ENCODE results near the gene TAL1. TPM values are rescaled to one million over a fixed set of nuclear protein-coding genes. Genes with fewer than 3 reads are reported as not detected.

The TAL1 gene
- total RNA-seq (2022; extraction: Qiagen RNA extraction): 0.02 TPM in 1 of 5 replicates, not detected in the others

GRCh38 chr1:47232187-47232874, at the start of gene TAL1:
Gene TAL1, minus strand, starts transcription at chr1:47232225. Its CDS starts 6,337 bp downstream, at chr1:47225888.

GRCh38 chr1:47189844-47190508, 42.0 kb downstream of the TAL1 start, which contains the start of gene PDZK1IP1:
Gene PDZK1IP1, minus strand, starts transcription at chr1:47190036. Its CDS starts 104 bp downstream, at chr1:47189932.

Other genes with a start within 250 kb of the TAL1 start
- gene CYP4X1, start 208.6 kb downstream of the TAL1 start, total RNA-seq (2022; extraction: Qiagen RNA extraction): 0.09 TPM in 1 of 5 replicates, not detected in the others
- gene CYP4Z1, start 165.0 kb downstream of the TAL1 start, total RNA-seq (2022; extraction: Qiagen RNA extraction): not detected in 5 replicates
- not detected in 5 replicates for gene CYP4A22, start 94.8 kb downstream of the TAL1 start, total RNA-seq (2022; extraction: Qiagen RNA extraction)
- gene PDZK1IP1, start 42.2 kb downstream of the TAL1 start, total RNA-seq (2022; extraction: Qiagen RNA extraction): 5.7 to 9.3 TPM (median 6.4 TPM) in 5 replicates
- gene STIL, start 81.9 kb upstream of the TAL1 start, total RNA-seq (2022; extraction: Qiagen RNA extraction): 9.0 to 11.3 TPM (median 9.6 TPM) in 5 replicates
- gene CMPK1, start 101.6 kb upstream of the TAL1 start, total RNA-seq (2022; extraction: Qiagen RNA extraction): 56.1 to 70.3 TPM (median 65.9 TPM) in 5 replicates
- 0.03 to 0.06 TPM in 2 of 5 replicates, not detected in the others for gene FOXE3, start 184.1 kb upstream of the TAL1 start, total RNA-seq (2022; extraction: Qiagen RNA extraction)
- gene FOXD2, start 205.8 kb upstream of the TAL1 start, total RNA-seq (2022; extraction: Qiagen RNA extraction): 0.44 to 0.66 TPM (median 0.52 TPM) in 5 replicates